Ovary (tissue), 3 donors: ENCODE measurements around the gene IFT88.

ENCODE experiments used
- EP300 ChIP-seq: sonication (generic); formaldehyde crosslinking; IDR thresholded peaks from one replicate; pipeline ENCODE4 v1.6.1; 2017; ENCODE audit warnings: antibody characterized with exemption
- POLR2A ChIP-seq: fragments of 450-650 bp; IDR thresholded peaks from one replicate; pipeline ENCODE4 v1.6.1; 2017; ENCODE audit warnings: antibody characterized with exemption, mild to moderate bottlenecking, moderate library complexity
- TF ChIP-seq, protein P1 (sequence below), 3 donors: fragments of 450-650 bp in 2 of 3; fragments of 200-600 bp in 1 of 3; IDR thresholded peaks; one replicate each; pipeline versions ENCODE4 v1.5.1 to v1.8.0; 2016 to 2022; ENCODE audit warnings: antibody characterized with exemption in 3 of 3, mild to moderate bottlenecking in 1 of 3
- donor health status: DM: no; HTN: no; CAD: no.

DNA sequence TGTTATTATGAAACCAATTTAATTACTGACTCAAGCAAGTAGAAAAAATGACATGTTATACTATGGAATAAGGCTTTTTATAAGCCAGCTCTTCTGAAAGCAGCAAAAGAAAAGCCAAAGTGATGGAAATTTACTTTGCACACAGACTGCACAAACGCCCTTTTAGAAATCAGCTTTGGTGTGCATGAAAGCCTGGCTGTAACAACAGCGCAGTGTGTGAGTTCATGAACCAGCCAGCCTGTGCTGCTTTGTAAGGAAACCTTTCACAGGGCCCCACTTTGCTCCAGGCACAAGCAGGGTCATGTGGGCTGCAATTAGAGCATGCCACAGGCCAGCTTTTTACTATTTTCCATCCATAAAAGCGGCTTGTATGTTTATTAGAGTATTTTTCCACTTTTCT, 13.6 kb upstream of the IFT88 start:
- TF ChIP-seq, protein P1, sequence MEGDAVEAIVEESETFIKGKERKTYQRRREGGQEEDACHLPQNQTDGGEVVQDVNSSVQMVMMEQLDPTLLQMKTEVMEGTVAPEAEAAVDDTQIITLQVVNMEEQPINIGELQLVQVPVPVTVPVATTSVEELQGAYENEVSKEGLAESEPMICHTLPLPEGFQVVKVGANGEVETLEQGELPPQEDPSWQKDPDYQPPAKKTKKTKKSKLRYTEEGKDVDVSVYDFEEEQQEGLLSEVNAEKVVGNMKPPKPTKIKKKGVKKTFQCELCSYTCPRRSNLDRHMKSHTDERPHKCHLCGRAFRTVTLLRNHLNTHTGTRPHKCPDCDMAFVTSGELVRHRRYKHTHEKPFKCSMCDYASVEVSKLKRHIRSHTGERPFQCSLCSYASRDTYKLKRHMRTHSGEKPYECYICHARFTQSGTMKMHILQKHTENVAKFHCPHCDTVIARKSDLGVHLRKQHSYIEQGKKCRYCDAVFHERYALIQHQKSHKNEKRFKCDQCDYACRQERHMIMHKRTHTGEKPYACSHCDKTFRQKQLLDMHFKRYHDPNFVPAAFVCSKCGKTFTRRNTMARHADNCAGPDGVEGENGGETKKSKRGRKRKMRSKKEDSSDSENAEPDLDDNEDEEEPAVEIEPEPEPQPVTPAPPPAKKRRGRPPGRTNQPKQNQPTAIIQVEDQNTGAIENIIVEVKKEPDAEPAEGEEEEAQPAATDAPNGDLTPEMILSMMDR (IDR thresholded peaks at IDR 0.05), result no peak
- TF ChIP-seq POLR2A, result no peak
- TF ChIP-seq EP300, result no peak
